ENCODE measurements around the gene DIO3.

The DIO3 gene

GRCh38 chr14:101540481-101541462 lies 20.5 kb upstream of the DIO3 start:
- Histone ChIP-seq H3K36me3 (ENCODE audit: low read depth) (no peaks in the 10 kb centered on the region), H3K4me1 (ENCODE audit: insufficient read depth, poor library complexity, severe bottlenecking) (no peaks in the 10 kb centered on the region), H3K27me3 (ENCODE audit: insufficient read depth, poor library complexity, severe bottlenecking) (no peaks in the 10 kb centered on the region), H3K4me3 (ENCODE audit: severe bottlenecking) (no peak overlapping the region), H3K9me3 (ENCODE audit: severe bottlenecking) (no peaks in the 10 kb centered on the region), H3K27ac (ENCODE audit: poor library complexity, severe bottlenecking) (no peak overlapping the region)
- DNase-seq (ENCODE audit: low spot score) (no peak), ATAC-seq (ENCODE audit: low read depth) (no peak)
- TF ChIP-seq CTCF (IDR thresholded peaks at IDR 0.05; ENCODE audit: poor library complexity, severe bottlenecking) = no peak

- DNase-seq (ENCODE audit: low spot score) (no peak), ATAC-seq (ENCODE audit: low read depth) (no peak)
- TF ChIP-seq CTCF (IDR thresholded peaks at IDR 0.05; ENCODE audit: poor library complexity, severe bottlenecking) = no peak
- Histone ChIP-seq H3K4me3 (ENCODE audit: severe bottlenecking) (no peak overlapping the region), H3K27ac (ENCODE audit: poor library complexity, severe bottlenecking) (no peak overlapping the region), H3K27me3 (ENCODE audit: insufficient read depth, poor library complexity, severe bottlenecking) (no peaks in the 10 kb centered on the region), H3K36me3 (ENCODE audit: low read depth) (no peaks in the 10 kb centered on the region), H3K4me1 (ENCODE audit: insufficient read depth, poor library complexity, severe bottlenecking) (no peaks in the 10 kb centered on the region), H3K9me3 (ENCODE audit: severe bottlenecking) (no peaks in the 10 kb centered on the region)
These were observed 18.9 kb upstream of the DIO3 start for GRCh38 chr14:101542391-101542790.

- Histone ChIP-seq H3K4me3 (ENCODE audit: severe bottlenecking) (no peak overlapping the region), H3K27ac (ENCODE audit: poor library complexity, severe bottlenecking) (no peak overlapping the region), H3K27me3 (ENCODE audit: insufficient read depth, poor library complexity, severe bottlenecking) (no peaks in the 10 kb centered on the region), H3K4me1 (ENCODE audit: insufficient read depth, poor library complexity, severe bottlenecking) (no peaks in the 10 kb centered on the region), H3K9me3 (ENCODE audit: severe bottlenecking) (no peaks in the 10 kb centered on the region), H3K36me3 (ENCODE audit: low read depth) (no peaks in the 10 kb centered on the region)
- ATAC-seq (ENCODE audit: low read depth) (no peak), DNase-seq (ENCODE audit: low spot score) (no peak)
- TF ChIP-seq CTCF (IDR thresholded peaks at IDR 0.05; ENCODE audit: poor library complexity, severe bottlenecking) = no peak
These were observed 17.5 kb upstream of the DIO3 start for GRCh38 chr14:101543814-101544213.

GRCh38 chr14:101544550-101544949 lies 16.7 kb upstream of the DIO3 start:
- no peak for TF ChIP-seq CTCF (IDR thresholded peaks at IDR 0.05; ENCODE audit: poor library complexity, severe bottlenecking)
- ATAC-seq (ENCODE audit: low read depth) (no peak), DNase-seq (ENCODE audit: low spot score) (no peak)
- Histone ChIP-seq H3K4me1 (ENCODE audit: insufficient read depth, poor library complexity, severe bottlenecking) (no peaks in the 10 kb centered on the region), H3K27me3 (ENCODE audit: insufficient read depth, poor library complexity, severe bottlenecking) (no peaks in the 10 kb centered on the region), H3K4me3 (ENCODE audit: severe bottlenecking) (no peak overlapping the region), H3K9me3 (ENCODE audit: severe bottlenecking) (no peaks in the 10 kb centered on the region), H3K36me3 (ENCODE audit: low read depth) (no peaks in the 10 kb centered on the region), H3K27ac (ENCODE audit: poor library complexity, severe bottlenecking) (no peak overlapping the region)

GRCh38 chr14:101546706-101547105 lies 14.6 kb upstream of the DIO3 start:
- DNase-seq (ENCODE audit: low spot score) = no peak
- no peak overlapping the region for H3K27ac ChIP-seq (ENCODE audit: poor library complexity, severe bottlenecking)
- H3K4me1 ChIP-seq (ENCODE audit: insufficient read depth, poor library complexity, severe bottlenecking) = no peaks in the 10 kb centered on the region
- no peak for TF ChIP-seq CTCF (IDR thresholded peaks at IDR 0.05; ENCODE audit: poor library complexity, severe bottlenecking)
- no peak for ATAC-seq (ENCODE audit: low read depth)
- no peak overlapping the region for H3K4me3 ChIP-seq (ENCODE audit: severe bottlenecking)
- H3K27me3 ChIP-seq (ENCODE audit: insufficient read depth, poor library complexity, severe bottlenecking) = no peaks in the 10 kb centered on the region
- no peaks in the 10 kb centered on the region for H3K9me3 ChIP-seq (ENCODE audit: severe bottlenecking)
- H3K36me3 ChIP-seq (ENCODE audit: low read depth) = no peaks in the 10 kb centered on the region
